OCI-LY1 (cell line): ENCODE data around the gene FETUB.

Experiments
- EZH2 ChIP-seq: fragments of 200-600 bp; sonication (generic), shearing (Covaris generic); IDR thresholded peaks from 2 replicates; pipeline ENCODE4 v1.8.0; 2017; ENCODE audit warnings: borderline replicate concordance, mixed run types, mild to moderate bottlenecking, antibody characterized with exemption, low read length, moderate library complexity, mixed read lengths
- TF ChIP-seq, protein P1 (sequence below): fragments of 200-600 bp; sonication (generic), shearing (Covaris generic); IDR thresholded peaks from 2 replicates; pipeline ENCODE4 v1.5.1; 2017; ENCODE audit warnings: mild to moderate bottlenecking, antibody characterized with exemption, low read length, moderate library complexity, mixed read lengths

DNA sequence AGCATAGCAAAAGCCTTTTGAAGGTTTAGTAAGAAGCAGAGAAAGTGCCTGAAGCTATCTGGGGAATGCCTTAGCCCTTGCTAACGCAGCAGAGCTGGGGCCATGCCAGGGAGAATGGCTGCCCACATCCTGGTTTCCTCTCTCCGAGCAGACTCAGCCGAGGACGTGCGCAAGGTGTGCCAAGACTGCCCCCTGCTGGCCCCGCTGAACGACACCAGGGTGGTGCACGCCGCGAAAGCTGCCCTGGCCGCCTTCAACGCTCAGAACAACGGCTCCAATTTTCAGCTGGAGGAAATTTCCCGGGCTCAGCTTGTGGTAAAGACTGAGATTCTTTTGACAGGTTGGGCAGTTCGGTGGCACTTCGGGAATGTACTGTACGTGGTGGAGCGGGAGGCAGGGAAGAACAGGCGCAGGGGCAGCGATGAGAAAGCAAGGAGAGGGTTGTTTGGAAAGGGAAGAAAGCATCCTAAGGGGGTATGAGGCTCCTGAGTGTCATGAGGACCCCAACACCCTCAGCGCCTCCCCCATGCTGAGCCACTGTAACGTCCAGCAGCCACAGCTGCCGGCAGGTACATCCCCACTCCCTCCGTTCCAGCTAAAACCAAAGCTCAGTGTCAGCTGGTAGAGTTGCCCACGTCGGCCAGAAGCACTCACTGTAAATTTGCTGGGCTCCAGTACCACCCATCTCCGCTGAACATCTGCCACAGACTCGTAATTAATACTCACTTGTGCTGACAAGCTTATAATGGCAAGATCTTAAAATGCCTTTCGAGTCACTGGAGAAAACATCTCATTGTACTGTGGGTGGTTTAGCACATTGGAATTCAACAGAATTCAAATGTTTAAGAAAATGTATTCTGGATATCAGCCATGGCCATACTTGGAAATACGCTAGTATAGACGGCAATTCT is 22.9 kb upstream of the FETUB start:
- TF ChIP-seq, protein P1, sequence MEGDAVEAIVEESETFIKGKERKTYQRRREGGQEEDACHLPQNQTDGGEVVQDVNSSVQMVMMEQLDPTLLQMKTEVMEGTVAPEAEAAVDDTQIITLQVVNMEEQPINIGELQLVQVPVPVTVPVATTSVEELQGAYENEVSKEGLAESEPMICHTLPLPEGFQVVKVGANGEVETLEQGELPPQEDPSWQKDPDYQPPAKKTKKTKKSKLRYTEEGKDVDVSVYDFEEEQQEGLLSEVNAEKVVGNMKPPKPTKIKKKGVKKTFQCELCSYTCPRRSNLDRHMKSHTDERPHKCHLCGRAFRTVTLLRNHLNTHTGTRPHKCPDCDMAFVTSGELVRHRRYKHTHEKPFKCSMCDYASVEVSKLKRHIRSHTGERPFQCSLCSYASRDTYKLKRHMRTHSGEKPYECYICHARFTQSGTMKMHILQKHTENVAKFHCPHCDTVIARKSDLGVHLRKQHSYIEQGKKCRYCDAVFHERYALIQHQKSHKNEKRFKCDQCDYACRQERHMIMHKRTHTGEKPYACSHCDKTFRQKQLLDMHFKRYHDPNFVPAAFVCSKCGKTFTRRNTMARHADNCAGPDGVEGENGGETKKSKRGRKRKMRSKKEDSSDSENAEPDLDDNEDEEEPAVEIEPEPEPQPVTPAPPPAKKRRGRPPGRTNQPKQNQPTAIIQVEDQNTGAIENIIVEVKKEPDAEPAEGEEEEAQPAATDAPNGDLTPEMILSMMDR: peak; percentile 100
- no peak for TF ChIP-seq EZH2
